Suprapubic skin (tissue), 4 donors: ENCODE measurements around the gene CASKIN1. TPM values are rescaled to one million over a fixed set of nuclear protein-coding genes. Genes with fewer than 3 reads are reported as not detected.
A peak's percentile ranks its signal among the peaks of the same experiment; 100 is the strongest.

Experiments used
- DNase-seq, 2 donors: peaks; one replicate each; pipeline ENCODE4 v3.0.0-alpha.2; 2019; ENCODE audit warnings: low spot score in 2 of 2
- H3K27ac ChIP-seq: fragments of 200-600 bp; sonication (generic); one replicate; pipeline ENCODE4 v1.5.1; 2019
- H3K27me3 ChIP-seq: fragments of 200-600 bp; sonication (generic); one replicate; pipeline ENCODE4 v1.5.1; 2019
- H3K36me3 ChIP-seq: fragments of 200-600 bp; sonication (generic); one replicate; pipeline ENCODE4 v1.5.1; 2019
- H3K4me1 ChIP-seq: fragments of 200-600 bp; sonication (generic); one replicate; pipeline ENCODE4 v1.5.1; 2019
- H3K4me3 ChIP-seq: fragments of 200-600 bp; sonication (generic); one replicate; pipeline ENCODE4 v1.5.1; 2019; ENCODE audit warnings: mild to moderate bottlenecking
- H3K9me3 ChIP-seq: fragments of 200-600 bp; sonication (generic); one replicate; pipeline ENCODE4 v1.5.1; 2019
- CTCF ChIP-seq, 2 donors: fragments of 200-600 bp in 1 of 2; fragments of 450-650 bp in 1 of 2; sonication (generic) in 1 of 2; IDR thresholded peaks; one replicate each; pipeline ENCODE4 v1.5.1; 2016 to 2019; ENCODE audit warnings: antibody characterized with exemption in 2 of 2, mild to moderate bottlenecking in 1 of 2, moderate library complexity in 1 of 2
- EP300 ChIP-seq: sonication (generic); formaldehyde crosslinking; IDR thresholded peaks from one replicate; pipeline ENCODE4 v1.6.1; 2017; ENCODE audit warnings: antibody characterized with exemption
- POLR2A ChIP-seq, 2 donors: fragments of 450-650 bp; IDR thresholded peaks; one replicate each; pipeline ENCODE4 v1.6.1; 2017; ENCODE audit warnings: antibody characterized with exemption in 2 of 2, mild to moderate bottlenecking in 2 of 2, moderate library complexity in 2 of 2
- POLR2AphosphoS5 ChIP-seq, 3 donors: sonication (generic); formaldehyde crosslinking; IDR thresholded peaks; one replicate each; pipeline ENCODE4 v1.6.1; 2017; ENCODE audit warnings: antibody characterized with exemption in 3 of 3
- WGBS: methylation state at CpG from one replicate; pipeline ENCODE4 v1.1.5; 2018; 5-methylcytosine and 5-hydroxymethylcytosine counted together
- total RNA-seq, 4 donors: library from RNA; depleted of rRNA; stranded (reverse); fragments of >200 nt; gene quantifications; one replicate each; pipeline ENCODE4 v1.1.0, GENCODE V29; 2016

CASKIN1 gene
- total RNA-seq, 4 donors from 2014 or later = 0.49 to 1.5 (median 0.78) TPM

GRCh38 chr16:2171601-2172178 is 24.7 kb downstream of the CASKIN1 start:
- Histone ChIP-seq H3K36me3 (peaks cover 84% of the 10 kb centered on the region), H3K27ac (no peak overlapping the region), H3K4me1 (no peaks in the 10 kb centered on the region), H3K4me3 (no peak overlapping the region), H3K27me3 (no peaks in the 10 kb centered on the region), H3K9me3 (no peaks in the 10 kb centered on the region)
- no peak for DNase-seq
- TF ChIP-seq CTCF (IDR thresholded peaks at IDR 0.05) (no peak), EP300 (no peak), POLR2A (IDR thresholded peaks at IDR 0.05) (no peak), POLR2AphosphoS5 (IDR thresholded peaks at IDR 0.05) (no peak)
- WGBS = 95% methylated on average over 11 of the region's 28 CpGs

GRCh38 chr16:2170587-2171435 is 25.6 kb downstream of the CASKIN1 start:
- WGBS = 95% methylated on average over 19 of the region's 47 CpGs
- Histone ChIP-seq H3K27ac (no peak overlapping the region), H3K9me3 (no peaks in the 10 kb centered on the region), H3K4me3 (peak overlapping the region; percentile 34), H3K4me1 (no peaks in the 10 kb centered on the region), H3K36me3 (peaks cover 84% of the 10 kb centered on the region), H3K27me3 (no peaks in the 10 kb centered on the region)
- no peak for DNase-seq
- TF ChIP-seq CTCF (IDR thresholded peaks at IDR 0.05) = no peak

- no CpG with 5 or more reads among the region's 18 CpGs for WGBS
Observed at GRCh38 chr16:2170080-2170479, 26.3 kb downstream of the CASKIN1 start.

GRCh38 chr16:2167068-2167638 is 29.3 kb downstream of the CASKIN1 start:
- peaks cover 51% of the 10 kb centered on the region for H3K36me3 ChIP-seq
- TF ChIP-seq POLR2AphosphoS5 (IDR thresholded peaks at IDR 0.05) = no peak
- TF ChIP-seq EP300 = no peak
- no peak for TF ChIP-seq POLR2A (IDR thresholded peaks at IDR 0.05)
- no peak for TF ChIP-seq CTCF (IDR thresholded peaks at IDR 0.05)

More at GRCh38 chr16:2170080-2170479, 26.3 kb downstream of the CASKIN1 start:
- Histone ChIP-seq H3K4me1 (no peaks in the 10 kb centered on the region), H3K27me3 (no peaks in the 10 kb centered on the region), H3K9me3 (no peaks in the 10 kb centered on the region), H3K27ac (peak overlapping the region; percentile 21), H3K4me3 (peak overlapping the region; percentile 34), H3K36me3 (peaks cover 80% of the 10 kb centered on the region)
- no peak for DNase-seq
- TF ChIP-seq CTCF (IDR thresholded peaks at IDR 0.05) = no peak
- TF ChIP-seq EP300 = no peak
- no peak for TF ChIP-seq POLR2A (IDR thresholded peaks at IDR 0.05)

More at GRCh38 chr16:2167068-2167638, 29.3 kb downstream of the CASKIN1 start:
- no peak overlapping the region for H3K4me3 ChIP-seq
- H3K27me3 ChIP-seq = no peaks in the 10 kb centered on the region
- H3K4me1 ChIP-seq = peaks cover 20% of the 10 kb centered on the region
- H3K27ac ChIP-seq = no peak overlapping the region
- no peak for DNase-seq
- 85% methylated on average over 14 of the region's 18 CpGs for WGBS
- H3K9me3 ChIP-seq = no peaks in the 10 kb centered on the region
